GM21723 (cell line): ENCODE data around the gene OR5B12.
"Not testable (repeated sequence)": the region's sequence is repeated elsewhere in the genome, so short reads cannot be mapped to it uniquely, and the experiment has no call there.

Source experiments
- ATAC-seq: cut with Tn5 transposase; IDR thresholded peaks from one replicate; pipeline ENCODE4 v1.9.1; 2021; ENCODE audit warnings: mild to moderate bottlenecking, moderate library complexity; ENCODE audit not compliant: unreplicated experiment

Gene OR5B12

DNA sequence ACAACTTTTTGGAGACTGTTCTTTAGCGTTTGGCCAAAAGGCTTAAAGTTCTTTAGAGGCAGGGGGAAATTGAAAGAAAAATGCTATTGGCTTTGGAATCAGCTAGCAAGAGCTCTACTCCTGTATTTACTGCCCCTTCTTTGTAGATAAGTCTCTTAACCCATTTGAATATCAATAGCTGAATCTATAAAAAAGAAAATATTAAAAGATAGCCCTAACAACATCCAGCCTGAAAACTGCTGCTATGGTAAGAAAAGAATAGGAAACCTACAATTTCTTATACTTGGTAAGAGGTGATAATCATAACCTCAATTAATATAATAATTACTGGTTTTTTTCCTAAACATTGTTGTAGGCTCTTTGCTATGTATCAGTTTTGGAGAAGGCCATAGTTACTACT lies at the start of gene OR5B12:
OR5B12 (minus strand) TSS at position 101 of the 400 bp plus-strand sequence. CDS start 2,085 bp downstream, outside the sequence.
- ATAC-seq, result no peak

DNA sequence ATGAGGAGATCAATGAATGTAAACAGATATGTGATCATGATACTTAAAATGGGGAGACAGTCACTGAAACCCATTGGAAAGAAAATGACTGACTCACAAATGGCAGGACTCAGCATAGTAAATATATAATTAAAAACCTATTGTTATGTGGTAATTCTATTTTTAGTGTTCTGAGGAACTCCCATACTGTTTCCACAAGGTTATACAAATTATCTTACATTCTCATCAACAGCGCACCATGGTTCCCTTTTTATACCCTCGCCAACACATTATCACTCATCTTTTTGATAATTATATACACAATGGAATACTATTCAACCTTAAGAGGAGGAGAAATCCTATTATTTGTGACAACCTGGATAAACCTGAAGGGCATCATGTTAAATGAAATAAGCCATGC lies 48.8 kb upstream of the OR5B12 start:
- ATAC-seq, result no peak

DNA sequence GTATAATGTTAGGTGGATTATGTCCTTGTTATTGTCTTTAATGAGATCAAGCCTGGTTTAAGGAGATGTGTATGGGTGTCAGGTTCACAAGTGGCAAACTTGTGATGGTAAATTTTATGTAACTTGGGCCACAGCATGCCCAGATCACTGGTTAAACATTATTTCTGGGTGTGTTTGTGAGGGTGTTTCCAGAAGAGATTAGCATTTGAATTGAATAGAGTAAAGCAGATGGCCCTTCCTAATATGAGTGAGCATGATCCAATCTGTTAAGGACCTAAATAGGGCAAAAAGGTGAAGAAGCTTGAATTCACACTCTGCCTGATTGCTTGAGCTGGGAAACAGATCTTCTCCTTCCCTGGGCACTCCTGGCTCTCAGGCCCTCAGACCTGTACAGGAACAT lies 45.1 kb upstream of the OR5B12 start:
- ATAC-seq, result no peak

DNA sequence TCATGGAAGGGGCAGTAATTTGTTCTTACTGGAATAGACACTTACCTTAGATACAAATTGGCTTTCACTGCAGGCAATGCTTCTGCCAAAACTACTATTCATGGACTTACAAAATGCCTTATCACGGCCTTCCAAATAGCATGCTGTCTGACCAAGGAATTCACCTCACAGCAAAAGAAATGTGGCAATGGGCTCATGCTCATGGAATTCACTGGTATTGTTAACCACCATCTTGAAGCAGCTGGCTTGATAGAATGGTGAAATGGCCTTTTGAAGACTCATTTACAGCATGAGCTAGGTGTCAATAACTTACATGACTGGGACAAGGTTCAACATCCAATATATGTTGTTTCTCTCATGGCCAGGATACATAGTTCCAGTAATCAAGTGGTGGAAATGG lies 43.9 kb upstream of the OR5B12 start:
- ATAC-seq, result no peak

DNA sequence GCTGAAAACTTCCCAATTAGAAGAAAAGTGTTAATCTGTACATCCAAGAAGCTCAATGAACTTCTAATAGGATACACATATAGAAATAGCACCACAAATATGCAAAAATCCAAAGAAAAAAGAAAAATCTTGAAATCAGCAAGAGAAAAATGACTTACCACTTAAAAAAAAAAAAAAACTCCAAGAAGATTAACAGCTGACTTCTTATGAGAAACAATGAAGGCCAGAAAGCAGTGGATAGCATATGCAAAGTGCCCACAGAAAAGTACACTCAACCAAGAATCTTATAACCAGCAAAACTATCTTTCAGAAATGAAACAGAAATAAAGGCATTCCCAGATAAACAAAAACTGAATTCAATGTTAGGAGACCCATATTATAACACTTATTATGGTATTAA lies 29.9 kb upstream of the OR5B12 start:
- no peak for ATAC-seq

DNA sequence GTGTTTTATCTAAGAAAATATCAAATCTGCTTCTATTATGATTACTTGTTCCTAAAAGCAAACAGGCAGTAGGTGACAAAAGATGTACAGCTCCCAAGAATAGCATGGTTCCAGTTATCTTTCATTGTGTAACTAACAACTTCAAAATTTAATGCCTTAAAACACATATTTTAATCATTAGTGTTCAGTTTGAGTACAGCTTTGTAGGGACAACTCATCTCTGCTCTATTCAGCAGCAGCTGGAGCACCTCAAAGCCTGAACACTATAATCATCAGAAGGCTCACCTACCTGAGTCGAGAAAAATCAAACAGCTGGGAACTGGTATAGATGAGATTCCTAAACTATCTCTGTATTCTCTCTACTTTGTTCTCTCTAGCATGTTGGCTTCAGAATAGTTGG lies 24.3 kb upstream of the OR5B12 start:
- no peak for ATAC-seq

DNA sequence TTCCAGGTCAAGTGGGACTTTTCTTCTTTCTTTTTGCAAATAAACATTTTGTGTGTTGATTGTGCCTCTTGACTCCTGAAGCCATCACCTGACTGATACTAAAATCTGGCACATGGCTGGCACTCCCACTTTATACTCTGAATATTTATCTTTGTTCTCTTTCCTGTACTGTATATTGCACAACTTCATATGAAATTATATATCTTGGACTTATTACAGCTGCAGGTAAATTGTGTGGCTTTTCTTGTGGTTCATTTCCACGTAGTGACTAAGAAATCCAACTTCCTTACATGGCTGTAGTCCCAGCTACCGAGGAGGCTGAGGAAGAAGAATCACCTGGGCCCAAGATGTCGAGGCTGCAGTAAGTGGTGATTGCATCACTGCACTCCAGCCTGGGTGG lies 23.7 kb upstream of the OR5B12 start:
- ATAC-seq, result no peak

DNA sequence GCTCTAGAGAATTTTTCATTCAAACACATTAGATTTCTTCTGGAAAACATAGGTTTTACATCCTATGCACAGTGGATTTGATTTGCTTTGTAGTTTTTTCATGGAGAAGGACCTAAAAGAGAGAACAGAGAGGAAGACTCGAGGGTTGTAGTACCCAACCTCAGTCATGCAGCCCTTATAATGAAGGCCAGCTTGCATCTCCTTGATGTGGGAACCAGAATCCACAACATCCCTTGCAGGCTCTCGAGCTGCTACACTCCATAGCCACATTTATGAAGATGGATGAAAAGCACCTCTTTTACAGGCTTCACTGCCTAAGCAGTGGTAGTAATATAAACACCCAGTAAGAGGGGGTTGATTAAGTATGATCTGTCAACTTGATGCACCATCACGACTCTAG lies 9.5 kb upstream of the OR5B12 start:
- no peak for ATAC-seq

DNA sequence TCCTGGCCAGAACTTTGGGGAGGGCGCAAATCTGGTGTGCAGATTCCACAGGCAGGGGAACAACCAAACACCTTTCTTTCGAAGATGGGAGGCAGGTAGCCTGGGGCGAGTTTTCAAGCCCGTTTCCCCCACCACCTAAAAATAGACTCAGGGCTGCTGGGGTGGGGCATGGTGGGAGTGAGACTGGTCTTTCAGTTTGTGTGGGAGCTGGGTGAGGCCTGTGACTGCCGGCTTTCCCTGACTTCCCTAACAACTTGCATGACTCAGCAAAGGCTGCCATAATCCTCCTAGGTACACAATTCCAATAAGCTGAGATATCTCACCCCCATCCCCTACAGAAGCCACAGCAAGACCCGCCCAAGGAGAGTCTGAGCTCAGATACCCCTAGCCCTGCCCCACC lies 4.3 kb upstream of the OR5B12 start:
- ATAC-seq, result no peak

DNA sequence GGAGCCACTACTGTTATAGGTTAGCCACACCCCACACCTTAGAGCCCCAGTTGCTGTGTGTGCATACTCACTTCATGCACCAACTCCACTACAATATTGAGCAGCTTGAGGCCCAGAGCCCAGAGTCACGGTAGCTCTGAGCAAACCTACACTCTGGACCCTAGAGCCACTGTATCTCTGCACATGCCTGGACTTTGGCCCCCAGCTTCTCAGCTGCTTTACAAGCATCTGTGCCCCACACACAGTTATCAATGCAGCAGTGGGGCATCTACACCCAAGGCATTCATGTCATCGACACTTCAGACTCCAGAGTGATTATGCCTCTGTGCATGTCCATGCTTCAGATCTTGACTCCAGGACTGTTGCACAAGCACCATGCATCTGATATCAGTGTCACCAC lies 2.3 kb upstream of the OR5B12 start:
- ATAC-seq, result no peak

DNA sequence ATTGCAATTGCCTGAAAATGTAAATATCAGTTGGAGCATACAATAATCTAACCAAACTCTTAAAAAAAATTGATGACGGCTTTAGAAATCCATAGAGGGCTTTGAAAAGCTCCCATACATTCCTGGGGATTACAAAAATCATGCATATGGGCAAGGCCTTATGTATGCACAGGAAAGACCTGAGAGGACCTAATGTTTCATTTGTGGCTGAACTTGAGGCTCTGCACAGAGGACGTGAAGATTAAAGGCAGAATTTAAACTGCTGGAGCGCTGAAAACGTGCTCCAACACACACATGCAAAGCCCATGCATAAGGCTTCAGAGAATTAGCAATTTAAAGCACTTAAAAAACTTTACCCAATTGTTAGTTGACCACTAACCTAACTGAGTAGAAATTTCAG lies 3.5 kb downstream of the OR5B12 start:
- ATAC-seq, result no peak

DNA sequence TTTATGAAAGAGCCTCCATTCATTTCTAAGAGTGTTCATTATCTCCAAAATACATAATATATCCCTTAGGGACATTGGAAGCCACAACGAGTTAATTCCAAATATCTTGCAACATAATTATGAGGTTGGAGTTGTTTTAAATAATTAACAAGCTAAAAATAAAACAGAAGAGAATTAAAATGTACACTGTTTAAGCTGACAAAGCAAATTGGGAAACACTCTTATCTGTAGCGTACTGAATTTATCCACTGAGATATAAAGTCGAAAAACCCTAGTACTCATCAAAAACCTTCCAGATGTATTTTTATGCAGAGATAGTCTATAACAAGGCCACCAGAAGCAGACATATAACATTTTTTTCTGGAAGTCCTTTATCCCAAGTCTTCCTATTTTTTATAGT lies 7.8 kb downstream of the OR5B12 start:
- no peak for ATAC-seq

DNA sequence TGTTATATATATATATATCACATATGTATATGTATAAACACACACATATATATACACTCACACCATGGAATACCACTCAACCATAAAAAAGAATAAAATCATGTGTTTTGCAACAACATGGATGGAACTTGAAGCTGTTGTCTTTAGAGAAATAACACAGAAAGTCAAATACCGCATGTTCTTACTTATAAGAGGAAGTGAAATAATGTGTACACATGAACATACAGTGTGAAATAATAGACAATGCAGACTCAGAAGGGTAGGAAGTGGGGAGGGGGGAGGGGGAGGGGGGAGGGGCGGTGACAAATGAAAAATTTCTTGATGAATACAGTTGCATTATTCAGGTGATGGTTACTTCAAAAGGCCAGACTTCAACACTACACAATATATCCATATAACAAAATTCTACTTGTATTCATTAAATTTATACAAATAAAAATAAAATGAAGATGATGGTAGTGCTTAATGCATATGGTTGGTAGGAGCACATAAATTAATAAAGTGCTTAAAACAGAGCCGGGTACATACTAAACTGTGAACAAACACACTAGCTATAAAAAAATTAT lies 8.3 kb downstream of the OR5B12 start:
- no peak for ATAC-seq

DNA sequence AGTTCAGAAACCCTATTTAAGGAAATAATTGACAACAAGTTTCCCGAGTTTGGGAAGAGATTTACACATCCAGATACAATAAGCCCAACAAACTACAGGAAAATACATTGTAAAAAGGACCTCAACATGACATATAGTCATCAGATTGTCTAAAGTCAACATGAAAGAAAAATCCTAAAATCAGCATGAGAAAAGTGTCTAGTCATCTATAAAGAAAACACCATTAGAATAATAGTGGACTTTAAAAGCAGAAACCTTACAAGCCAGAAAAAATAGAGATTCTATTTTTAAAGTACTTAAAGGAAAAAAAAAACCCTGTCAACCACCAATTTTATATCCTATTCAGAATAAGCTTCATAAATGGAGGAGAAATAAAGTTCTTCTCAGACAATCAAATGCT lies 12.8 kb downstream of the OR5B12 start:
- no peak for ATAC-seq

DNA sequence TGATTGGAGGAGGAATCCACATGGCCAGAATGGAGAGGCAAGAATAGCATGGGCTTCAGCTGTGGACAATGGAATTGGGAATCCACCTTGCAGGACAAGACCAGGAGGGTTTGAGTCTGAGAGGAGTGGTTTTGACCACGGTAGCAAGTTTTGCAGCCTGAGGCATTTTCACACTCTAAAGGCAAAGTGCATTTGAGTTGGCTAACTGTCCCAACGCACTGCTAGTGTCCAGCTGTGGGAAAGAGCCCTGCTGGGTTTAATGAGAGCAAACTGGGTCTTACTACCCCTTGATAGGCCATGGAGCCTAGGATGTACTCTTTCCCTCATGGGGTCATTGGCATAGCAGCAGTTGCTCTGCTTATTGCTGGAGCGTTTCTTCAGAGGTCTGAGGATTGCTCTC lies 14.0 kb downstream of the OR5B12 start, which contains the start of gene OR5B2:
OR5B2 (minus strand) TSS at position 101 of the 400 bp plus-strand sequence. CDS start 4,860 bp downstream, outside the sequence.
- no peak for ATAC-seq

DNA sequence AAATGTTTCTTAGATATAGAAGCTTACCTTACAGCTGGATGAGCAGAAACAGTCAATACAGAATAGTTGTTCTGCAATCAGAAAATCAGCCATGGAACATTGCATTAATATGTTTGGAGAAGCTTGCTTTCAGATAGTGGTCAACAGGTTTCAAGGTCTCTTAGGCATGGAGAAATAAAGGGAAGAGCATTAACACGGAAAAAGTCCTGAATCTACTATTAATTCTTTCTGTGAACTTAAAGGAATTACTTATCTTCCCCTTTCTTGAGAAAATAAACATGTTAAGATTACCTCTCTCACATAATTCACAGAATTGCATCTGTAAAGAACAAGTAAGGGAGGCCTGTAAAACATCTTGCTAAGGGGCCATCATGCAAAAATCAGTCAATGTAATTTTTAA lies 35.3 kb downstream of the OR5B12 start, which contains the start of gene OR5B3:
OR5B3 (minus strand) TSS at position 101 of the 400 bp plus-strand sequence. CDS start 3,465 bp downstream, outside the sequence.
- no peak for ATAC-seq

DNA sequence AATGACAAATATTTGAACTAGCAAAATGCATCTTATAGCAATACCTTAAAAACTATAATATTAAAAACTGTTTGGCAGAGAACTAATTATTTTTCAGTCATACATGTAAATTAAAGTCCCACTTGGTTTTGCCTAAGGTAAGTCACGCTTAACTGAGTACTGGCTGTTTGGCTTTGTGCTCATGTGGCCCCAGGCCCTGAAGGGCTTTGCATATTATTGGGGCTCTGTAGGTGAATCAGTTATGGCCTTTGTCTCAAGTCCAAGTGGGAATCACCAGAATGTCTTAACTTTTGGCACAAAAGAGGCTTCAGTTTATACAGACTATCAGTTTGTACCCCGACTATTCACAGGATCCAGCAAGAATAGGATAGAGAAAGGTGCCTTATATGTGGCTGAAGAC lies 42.4 kb downstream of the OR5B12 start:
- ATAC-seq, result not testable (repeated sequence)

DNA sequence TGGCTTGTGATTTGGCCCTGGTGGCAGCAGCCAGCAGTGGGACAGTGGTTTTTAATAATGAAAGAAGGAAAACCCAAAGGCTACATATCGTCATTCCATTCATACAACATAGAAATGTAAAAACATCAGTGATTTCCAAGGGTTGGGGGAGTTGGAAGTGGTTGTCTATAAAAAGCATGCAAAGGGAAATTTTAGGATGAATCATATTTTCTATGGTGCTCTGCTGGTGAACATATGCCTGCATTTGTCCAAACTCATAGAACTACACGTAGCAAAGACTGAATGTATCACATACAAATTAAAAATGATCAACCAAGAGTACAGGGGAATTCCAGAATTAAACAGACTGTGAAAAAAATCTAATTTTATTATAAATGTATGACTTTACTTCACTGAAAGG lies 46.5 kb downstream of the OR5B12 start:
- ATAC-seq, result no peak

DNA sequence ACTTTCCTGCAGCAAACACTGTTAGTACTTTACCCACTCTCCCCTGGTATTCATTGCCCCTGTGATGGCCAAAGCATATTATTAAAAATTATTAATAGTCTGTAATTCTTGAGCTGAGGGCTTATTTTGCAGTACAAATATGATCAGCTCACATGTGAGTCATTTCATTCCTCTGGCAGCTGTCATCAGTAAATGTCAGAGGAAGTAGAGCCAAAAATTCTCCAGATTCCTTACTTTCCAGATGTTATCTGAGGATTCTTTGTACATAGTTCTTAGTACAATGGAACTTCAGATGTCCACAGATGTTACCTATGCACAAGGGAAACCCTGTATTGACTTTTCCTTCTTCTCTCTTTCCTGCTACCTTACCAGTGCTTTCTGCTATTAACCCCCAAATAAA lies 47.8 kb downstream of the OR5B12 start:
- no peak for ATAC-seq

DNA sequence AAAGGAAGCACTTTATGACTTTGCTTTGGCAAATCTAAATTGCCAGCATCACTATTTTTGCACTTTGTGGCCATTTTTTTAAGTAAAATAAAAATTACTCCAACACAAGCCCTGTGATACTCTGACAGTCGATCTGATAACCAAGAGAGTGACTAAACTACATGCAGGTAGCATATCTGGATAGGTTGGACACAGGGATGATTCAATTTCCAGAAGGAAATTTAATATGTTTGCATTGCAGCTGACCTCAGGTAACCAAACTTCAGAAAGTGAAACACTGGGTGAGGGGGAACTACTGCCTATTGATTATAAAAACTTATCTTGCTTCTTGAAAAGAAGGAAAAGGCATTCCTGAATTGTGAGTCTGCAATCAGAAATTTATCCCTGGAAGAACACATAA lies 49.3 kb downstream of the OR5B12 start:
- no peak for ATAC-seq

DNA sequence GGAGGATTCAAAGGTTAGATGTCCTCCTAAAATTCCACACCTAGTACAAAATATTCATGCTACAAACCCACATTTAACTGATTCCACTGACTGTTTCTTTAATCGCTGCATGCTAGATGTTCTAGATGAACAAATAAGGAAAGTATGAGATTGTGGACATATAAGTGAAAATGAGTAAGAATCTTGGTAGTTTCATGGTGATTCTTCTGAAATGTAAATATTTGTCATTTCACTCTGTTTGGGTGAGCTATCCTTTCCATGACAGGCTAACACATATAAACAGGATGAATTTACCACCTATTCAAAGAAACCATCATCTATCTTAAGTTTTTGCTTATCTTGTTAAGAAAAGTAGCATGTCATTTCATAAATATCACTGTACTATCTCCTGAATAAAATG lies 50.2 kb downstream of the OR5B12 start:
- no peak for ATAC-seq

DNA sequence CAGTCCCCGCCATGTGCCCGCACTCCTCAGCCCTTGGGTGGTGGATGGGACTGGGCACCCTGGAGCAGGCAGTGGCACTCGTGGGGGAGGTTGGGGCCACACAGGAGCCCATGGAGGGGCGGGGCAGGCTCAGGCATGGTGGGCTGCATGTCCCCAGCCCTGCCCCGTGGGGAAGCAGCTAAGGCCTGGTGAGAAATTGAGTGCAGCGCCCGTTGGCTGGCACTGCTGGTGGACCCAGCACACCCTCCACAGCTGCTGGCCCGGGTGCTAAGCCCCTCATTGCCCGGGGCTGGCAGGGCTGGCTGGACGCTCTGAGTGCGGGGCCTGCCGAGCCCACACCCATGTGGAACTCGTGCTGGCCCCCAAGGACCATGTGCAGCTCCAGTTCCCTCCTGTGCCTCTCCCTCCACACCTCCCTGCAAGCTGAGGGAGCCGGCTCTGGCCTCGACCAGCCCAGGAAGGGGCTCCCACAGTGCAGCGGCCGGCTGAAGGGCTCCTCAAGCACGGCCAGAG lies 51.4 kb downstream of the OR5B12 start:
- no peak for ATAC-seq
